Panc1 (cell line): ENCODE measurements around the gene GPR45. TPM values are rescaled to one million over a fixed set of nuclear protein-coding genes. Genes with fewer than 3 reads are reported as not detected.

Experiments
- ATAC-seq: fragments of 200-7000 bp; cut with Tn5 transposase; 2 replicates; pipeline ENCODE4 v1.9.1; 2020; ENCODE audit warnings: mild to moderate bottlenecking, moderate library complexity
- BruUV-seq: library from RNA; stranded (reverse); fragments of 400-500 nt; replicated peaks from 2 replicates; lab custom pipeline; 2021; lab: Mats Ljungman, UMichigan
- CTCF ChIA-PET: fragments of 300-600 bp; sonication (Branson Sonifier 250); formaldehyde crosslinking; loops from one replicate; lab custom pipeline; 2022; ENCODE audit warnings: antibody characterized with exemption; lab: Charles Lee
- POLR2A ChIA-PET: fragments of 300-600 bp; sonication (Branson Sonifier 250); formaldehyde crosslinking; loops from one replicate; lab custom pipeline; 2022; ENCODE audit warnings: antibody characterized with exemption; lab: Charles Lee
- DNase-seq: peaks from one replicate; pipeline ENCODE4 v3.0.0-alpha.2; 2010; ENCODE audit warnings: low read depth, low spot score
- H3K27ac ChIP-seq: 2 replicates; pipeline ENCODE4 v1.5.1; 2011; ENCODE audit warnings: mild to moderate bottlenecking, low read length, inconsistent platforms
- H3K27me3 ChIP-seq: fragments of 200-500 bp; sonication (Bioruptor generic); 2 replicates; pipeline ENCODE4 v1.6.0; 2014; ENCODE audit warnings: low read length, inconsistent platforms; ENCODE audit not compliant: control insufficient read depth, insufficient read depth
- H3K36me3 ChIP-seq: fragments of 200-500 bp; sonication (Bioruptor generic); 2 replicates; pipeline ENCODE4 v1.5.1; 2014; ENCODE audit warnings: inconsistent platforms, mild to moderate bottlenecking, low read length, moderate library complexity; ENCODE audit not compliant: control insufficient read depth, insufficient read depth
- H3K4me1 ChIP-seq: 2 replicates; pipeline ENCODE4 v1.5.1; 2011; ENCODE audit warnings: inconsistent platforms, mild to moderate bottlenecking, low read length, moderate library complexity; ENCODE audit not compliant: control insufficient read depth, insufficient read depth
- H3K4me3 ChIP-seq, 2 experiments: 2 replicates each; pipeline ENCODE4 v1.5.1; 2011 to 2012; ENCODE audit warnings: low read depth in 2 of 2, low read length in 2 of 2, mild to moderate bottlenecking in 2 of 2, inconsistent platforms in 1 of 2, moderate library complexity in 1 of 2
- H3K9me3 ChIP-seq: fragments of 200-500 bp; sonication (Bioruptor generic); 2 replicates; pipeline ENCODE4 v1.5.1; 2014; ENCODE audit warnings: low read depth, mild to moderate bottlenecking, inconsistent platforms, low read length, moderate library complexity; ENCODE audit not compliant: control insufficient read depth, insufficient read depth
- POLR2AphosphoS5 ChIP-seq: IDR thresholded peaks from 2 replicates; pipeline ENCODE4 v1.6.1; 2012; ENCODE audit warnings: mild to moderate bottlenecking, low read depth, low read length, moderate library complexity
- SIN3A ChIP-seq: IDR thresholded peaks from 2 replicates; pipeline ENCODE4 v1.6.1; 2012; ENCODE audit warnings: low read depth, mild to moderate bottlenecking, low read length, moderate library complexity, borderline replicate concordance; ENCODE audit not compliant: insufficient read depth
- TCF7L2 ChIP-seq: IDR thresholded peaks from 2 replicates; pipeline ENCODE4 v1.6.1; 2011; ENCODE audit warnings: mild to moderate bottlenecking, low read depth, low read length, inconsistent platforms
- in situ Hi-C: cut with HindIII; loops from 2 replicates; pipeline ENCODE4 v1.10.0; 2016; ENCODE audit warnings: low sequenced_read_pairs, low pct_unique_long_range_greater_than_20kb
- intact Hi-C: fragments of 100-400 bp; cut with micrococcal nuclease; formaldehyde crosslinking; loops from one replicate; pipeline ENCODE4 v1.10.0; 2022; ENCODE audit not compliant: unreplicated experiment
- total RNA-seq: library from RNA; stranded (reverse); gene quantifications from one replicate; pipeline ENCODE4 v1.2.1, GENCODE V29; 2021; ENCODE audit not compliant: unreplicated experiment
- TF ChIP-seq, protein P1 (sequence below): fragments of 450-650 bp; IDR thresholded peaks from 2 replicates; pipeline ENCODE4 v1.5.1; 2017; ENCODE audit warnings: mild to moderate bottlenecking
- TF ChIP-seq, protein P2 (sequence below), 2 experiments: IDR thresholded peaks; 2 replicates each; pipeline ENCODE4 v1.6.1; 2011 to 2012; ENCODE audit warnings: low read depth in 2 of 2, control low read depth in 1 of 2, low read length in 1 of 2, mild to moderate bottlenecking in 1 of 2, moderate library complexity in 1 of 2; ENCODE audit not compliant: insufficient read depth in 1 of 2

The GPR45 gene
- total RNA-seq, 1 experiment from 2014 or later = not detected

DNA sequence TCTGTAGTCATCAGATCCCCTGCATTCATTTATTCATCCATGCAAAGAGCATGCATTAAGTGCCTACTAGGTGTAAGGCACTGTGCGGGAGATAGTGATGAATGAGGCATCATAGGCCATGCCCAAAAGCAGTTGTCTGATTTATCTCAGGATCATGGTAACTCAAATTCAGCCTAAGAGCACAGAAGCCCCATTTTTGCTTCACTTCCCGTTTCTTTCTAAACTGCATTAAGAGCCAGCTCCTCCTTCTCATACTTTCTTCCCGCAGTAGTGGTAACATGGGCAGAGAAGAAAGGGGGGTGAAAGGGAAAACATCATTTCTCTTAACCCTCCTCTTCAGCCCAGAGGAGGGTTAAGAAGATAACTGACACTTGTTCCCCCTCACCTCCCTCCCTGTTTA, 2.9 kb downstream of the GPR45 start:
- in situ Hi-C loops = no loop called here
- CTCF ChIA-PET = interaction anchor here (0.5 to 0.6 kb wide), 2 partner anchors 16 to 515 kb away, joined by 3 read pairs; no protein-coding TSS in a partner anchor

DNA sequence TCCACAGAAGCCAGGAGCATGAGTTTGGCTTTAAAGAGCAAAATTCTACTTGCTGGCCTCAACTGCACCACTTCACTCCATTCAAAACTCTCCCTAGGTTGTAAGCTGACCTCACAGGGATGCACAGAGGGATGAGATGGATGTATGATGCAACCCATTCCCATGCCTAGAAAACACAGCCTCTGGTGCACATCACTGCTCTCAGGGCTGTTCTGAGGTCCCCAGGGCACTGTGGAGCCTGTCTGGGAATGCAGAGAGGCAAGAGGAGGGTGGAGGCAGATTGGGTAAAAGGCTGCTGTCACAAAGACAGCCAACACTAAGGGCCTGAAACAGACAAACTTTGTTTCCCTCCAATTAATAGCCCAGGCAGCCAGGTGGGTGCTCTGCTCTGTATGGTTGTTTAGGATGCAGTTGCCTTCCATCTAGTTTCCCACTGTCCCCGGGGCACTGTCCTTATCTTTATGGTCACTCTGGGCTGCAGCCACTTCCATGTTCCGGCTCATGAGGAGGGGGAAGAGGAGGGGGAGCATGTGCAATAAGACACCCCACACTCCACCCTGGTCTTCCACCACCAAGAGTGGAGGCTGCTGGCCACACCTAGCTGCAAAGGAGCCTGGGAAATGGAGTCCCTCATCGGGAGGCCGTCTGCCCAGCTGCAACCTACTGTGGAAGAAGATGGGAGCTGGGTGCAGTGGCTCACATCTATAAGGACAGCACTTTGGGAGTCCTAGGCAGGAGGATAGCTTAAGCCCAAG, 7.0 kb downstream of the GPR45 start:
- H3K9me3 ChIP-seq = no peaks in the 10 kb centered on the region
- no peak for DNase-seq
- in situ Hi-C loops = no loop called here
- no TSS peak for BruUV-seq
- H3K36me3 ChIP-seq = no peaks in the 10 kb centered on the region
- no peaks in the 10 kb centered on the region for H3K4me1 ChIP-seq
- H3K27ac ChIP-seq = no peak overlapping the region
- ChIA-PET POLR2A (no interaction called here), CTCF (no interaction called here)
- TF ChIP-seq, protein P1, sequence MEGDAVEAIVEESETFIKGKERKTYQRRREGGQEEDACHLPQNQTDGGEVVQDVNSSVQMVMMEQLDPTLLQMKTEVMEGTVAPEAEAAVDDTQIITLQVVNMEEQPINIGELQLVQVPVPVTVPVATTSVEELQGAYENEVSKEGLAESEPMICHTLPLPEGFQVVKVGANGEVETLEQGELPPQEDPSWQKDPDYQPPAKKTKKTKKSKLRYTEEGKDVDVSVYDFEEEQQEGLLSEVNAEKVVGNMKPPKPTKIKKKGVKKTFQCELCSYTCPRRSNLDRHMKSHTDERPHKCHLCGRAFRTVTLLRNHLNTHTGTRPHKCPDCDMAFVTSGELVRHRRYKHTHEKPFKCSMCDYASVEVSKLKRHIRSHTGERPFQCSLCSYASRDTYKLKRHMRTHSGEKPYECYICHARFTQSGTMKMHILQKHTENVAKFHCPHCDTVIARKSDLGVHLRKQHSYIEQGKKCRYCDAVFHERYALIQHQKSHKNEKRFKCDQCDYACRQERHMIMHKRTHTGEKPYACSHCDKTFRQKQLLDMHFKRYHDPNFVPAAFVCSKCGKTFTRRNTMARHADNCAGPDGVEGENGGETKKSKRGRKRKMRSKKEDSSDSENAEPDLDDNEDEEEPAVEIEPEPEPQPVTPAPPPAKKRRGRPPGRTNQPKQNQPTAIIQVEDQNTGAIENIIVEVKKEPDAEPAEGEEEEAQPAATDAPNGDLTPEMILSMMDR = no peak
- TF ChIP-seq, protein P2, sequence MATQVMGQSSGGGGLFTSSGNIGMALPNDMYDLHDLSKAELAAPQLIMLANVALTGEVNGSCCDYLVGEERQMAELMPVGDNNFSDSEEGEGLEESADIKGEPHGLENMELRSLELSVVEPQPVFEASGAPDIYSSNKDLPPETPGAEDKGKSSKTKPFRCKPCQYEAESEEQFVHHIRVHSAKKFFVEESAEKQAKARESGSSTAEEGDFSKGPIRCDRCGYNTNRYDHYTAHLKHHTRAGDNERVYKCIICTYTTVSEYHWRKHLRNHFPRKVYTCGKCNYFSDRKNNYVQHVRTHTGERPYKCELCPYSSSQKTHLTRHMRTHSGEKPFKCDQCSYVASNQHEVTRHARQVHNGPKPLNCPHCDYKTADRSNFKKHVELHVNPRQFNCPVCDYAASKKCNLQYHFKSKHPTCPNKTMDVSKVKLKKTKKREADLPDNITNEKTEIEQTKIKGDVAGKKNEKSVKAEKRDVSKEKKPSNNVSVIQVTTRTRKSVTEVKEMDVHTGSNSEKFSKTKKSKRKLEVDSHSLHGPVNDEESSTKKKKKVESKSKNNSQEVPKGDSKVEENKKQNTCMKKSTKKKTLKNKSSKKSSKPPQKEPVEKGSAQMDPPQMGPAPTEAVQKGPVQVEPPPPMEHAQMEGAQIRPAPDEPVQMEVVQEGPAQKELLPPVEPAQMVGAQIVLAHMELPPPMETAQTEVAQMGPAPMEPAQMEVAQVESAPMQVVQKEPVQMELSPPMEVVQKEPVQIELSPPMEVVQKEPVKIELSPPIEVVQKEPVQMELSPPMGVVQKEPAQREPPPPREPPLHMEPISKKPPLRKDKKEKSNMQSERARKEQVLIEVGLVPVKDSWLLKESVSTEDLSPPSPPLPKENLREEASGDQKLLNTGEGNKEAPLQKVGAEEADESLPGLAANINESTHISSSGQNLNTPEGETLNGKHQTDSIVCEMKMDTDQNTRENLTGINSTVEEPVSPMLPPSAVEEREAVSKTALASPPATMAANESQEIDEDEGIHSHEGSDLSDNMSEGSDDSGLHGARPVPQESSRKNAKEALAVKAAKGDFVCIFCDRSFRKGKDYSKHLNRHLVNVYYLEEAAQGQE (IDR thresholded peaks at IDR 0.05; ENCODE audit: insufficient read depth in 1 of 2, low read depth in 2 of 2, low read length in 1 of 2) = no peak
- TF ChIP-seq SIN3A (no peak), POLR2AphosphoS5 (no peak), TCF7L2 (no peak)
- intact Hi-C loops = no loop called here
- no peaks in the 10 kb centered on the region for H3K27me3 ChIP-seq
- H3K4me3 ChIP-seq = no peak overlapping the region
- ATAC-seq = no peak

More for the DNA sequence above, 2.9 kb downstream of the GPR45 start:
- intact Hi-C loops = no loop called here
- DNase-seq (no peak), ATAC-seq (no peak)
- peaks cover under 1% of the 10 kb centered on the region; the same call in 1 of the 2 replicates for H3K4me1 ChIP-seq
- H3K4me3 ChIP-seq = no peak overlapping the region
- H3K27ac ChIP-seq = no peak overlapping the region
- no TSS peak for BruUV-seq
- no peaks in the 10 kb centered on the region for H3K9me3 ChIP-seq
- H3K27me3 ChIP-seq = no peaks in the 10 kb centered on the region
- POLR2A ChIA-PET = interaction anchor here (0.6 kb wide), 1 partner anchor 9 kb away, joined by 3 read pairs; no protein-coding TSS in a partner anchor
- no peaks in the 10 kb centered on the region for H3K36me3 ChIP-seq
- TF ChIP-seq TCF7L2 (no peak), SIN3A (no peak), POLR2AphosphoS5 (no peak)
- TF ChIP-seq, protein P2 (IDR thresholded peaks at IDR 0.05; ENCODE audit: insufficient read depth in 1 of 2, low read depth in 2 of 2, low read length in 1 of 2) = no peak
- TF ChIP-seq, protein P1 = no peak
